WTC11 (cell line): Measurements from ENCODE around the gene GUCA2B. TPM values are rescaled to one million over a fixed set of nuclear protein-coding genes. Genes with fewer than 3 reads are reported as not detected.

ENCODE experiments used
- ATAC-seq: fragments of 200-7000 bp; cut with Tn5 transposase; 2 replicates; pipeline ENCODE4 v1.10.0; 2021; ENCODE audit warnings: mild to moderate bottlenecking, moderate library complexity
- CTCF ChIA-PET: fragments of 300-600 bp; sonication (Branson Sonifier 250); formaldehyde crosslinking; loops from one replicate; lab custom pipeline; 2021; ENCODE audit warnings: antibody characterized with exemption; lab: Charles Lee
- POLR2A ChIA-PET: fragments of 350-600 bp; sonication (Branson Sonifier 250); formaldehyde crosslinking; loops from one replicate; lab custom pipeline; 2021; ENCODE audit warnings: antibody characterized with exemption; lab: Charles Lee
- DNase-seq: peaks from one replicate; pipeline ENCODE4 v3.0.0; 2021; ENCODE audit warnings: low spot score
- H3K27ac Mint-ChIP-seq: 2 replicates; pipeline ENCODE4 v1.8.0; 2021; ENCODE audit warnings: mixed read lengths
- H3K27me3 Mint-ChIP-seq: 2 replicates; pipeline ENCODE4 v1.8.0; 2021; ENCODE audit warnings: low read depth, mild to moderate bottlenecking, moderate library complexity, mixed read lengths
- H3K36me3 Mint-ChIP-seq: 2 replicates; pipeline ENCODE4 v1.8.0; 2021; ENCODE audit warnings: mixed read lengths
- H3K4me1 Mint-ChIP-seq: 2 replicates; pipeline ENCODE4 v1.8.0; 2022; ENCODE audit warnings: mixed read lengths
- H3K4me3 Mint-ChIP-seq: 2 replicates; pipeline ENCODE4 v1.8.0; 2021; ENCODE audit warnings: mild to moderate bottlenecking, moderate library complexity, mixed read lengths
- H3K9me3 Mint-ChIP-seq: 2 replicates; pipeline ENCODE4 v1.8.0; 2021; ENCODE audit warnings: mixed read lengths
- ATF2 ChIP-seq: sonication (generic); formaldehyde crosslinking; IDR thresholded peaks from 2 replicates; pipeline ENCODE4 v1.8.1; 2022; ENCODE audit warnings: low read depth, missing genetic modification reagents, borderline replicate concordance
- CDX4 ChIP-seq: fragments of 250-450 bp; sonication (Bioruptor Pico); IDR thresholded peaks from 2 replicates; pipeline ENCODE4 v1.9.0; 2021; ENCODE audit warnings: moderate library complexity, mild to moderate bottlenecking, inconsistent platforms, borderline replicate concordance
- EMX1 ChIP-seq: fragments of 250-450 bp; sonication (Bioruptor Pico); IDR thresholded peaks from 2 replicates; pipeline ENCODE4 v1.8.0; 2021; ENCODE audit warnings: mild to moderate bottlenecking
- ESRRA ChIP-seq: sonication (generic); formaldehyde crosslinking; IDR thresholded peaks from 2 replicates; pipeline ENCODE4 v1.8.1; 2022; ENCODE audit warnings: mild to moderate bottlenecking, missing genetic modification reagents, borderline replicate concordance
- FOXK1 ChIP-seq: sonication (generic); formaldehyde crosslinking; IDR thresholded peaks from 2 replicates; pipeline ENCODE4 v1.8.0; 2022; ENCODE audit warnings: mild to moderate bottlenecking, moderate library complexity, missing genetic modification reagents
- FOXP1 ChIP-seq: sonication (generic); formaldehyde crosslinking; IDR thresholded peaks from 2 replicates; pipeline ENCODE4 v1.8.0; 2022; ENCODE audit warnings: missing genetic modification reagents, mild to moderate bottlenecking, moderate library complexity, borderline replicate concordance
- GTF2I ChIP-seq: fragments of 250-450 bp; sonication (Bioruptor Pico); conservative IDR thresholded peaks from 2 replicates; pipeline ENCODE4 v1.4.0; 2021; ENCODE audit warnings: mild to moderate bottlenecking
- NFE2L1 ChIP-seq: sonication (generic); formaldehyde crosslinking; IDR thresholded peaks from 2 replicates; pipeline ENCODE4 v1.8.1; 2023; ENCODE audit warnings: missing genetic modification reagents
- NR1H2 ChIP-seq: sonication (generic); formaldehyde crosslinking; IDR thresholded peaks from 2 replicates; pipeline ENCODE4 v1.9.0; 2021; ENCODE audit warnings: mild to moderate bottlenecking, moderate library complexity, missing genetic modification reagents
- RELA ChIP-seq: sonication (generic); formaldehyde crosslinking; IDR thresholded peaks from 2 replicates; pipeline ENCODE4 v1.8.1; 2022; ENCODE audit warnings: missing genetic modification reagents, mild to moderate bottlenecking, borderline replicate concordance
- SMAD3 ChIP-seq: sonication (generic); formaldehyde crosslinking; IDR thresholded peaks from 2 replicates; pipeline ENCODE4 v1.8.0; 2022; ENCODE audit warnings: missing genetic modification reagents, mild to moderate bottlenecking, borderline replicate concordance
- TEAD4 ChIP-seq: sonication (generic); formaldehyde crosslinking; IDR thresholded peaks from 2 replicates; pipeline ENCODE4 v1.8.0; 2022; ENCODE audit warnings: mild to moderate bottlenecking, missing genetic modification reagents
- TP53 ChIP-seq: sonication (generic); formaldehyde crosslinking; IDR thresholded peaks from 2 replicates; pipeline ENCODE4 v1.8.1; 2023; ENCODE audit warnings: mild to moderate bottlenecking, missing genetic modification reagents
- ZBTB43 ChIP-seq: sonication (generic); formaldehyde crosslinking; IDR thresholded peaks from 2 replicates; pipeline ENCODE4 v1.8.1; 2023; ENCODE audit warnings: mild to moderate bottlenecking, missing genetic modification reagents
- ZNF121 ChIP-seq: sonication (generic); formaldehyde crosslinking; IDR thresholded peaks from 2 replicates; pipeline ENCODE4 v1.8.0; 2023; ENCODE audit warnings: missing genetic modification reagents
- ZNF138 ChIP-seq: sonication (generic); formaldehyde crosslinking; conservative IDR thresholded peaks from 2 replicates; pipeline ENCODE4 v1.8.1; 2022; ENCODE audit warnings: mild to moderate bottlenecking, moderate library complexity, missing genetic modification reagents
- ZNF281 ChIP-seq: sonication (generic); formaldehyde crosslinking; IDR thresholded peaks from 2 replicates; pipeline ENCODE4 v1.8.0; 2023; ENCODE audit warnings: mild to moderate bottlenecking, missing genetic modification reagents
- ZNF416 ChIP-seq: fragments of 250-450 bp; sonication (Bioruptor Pico); IDR thresholded peaks from 2 replicates; pipeline ENCODE4 v1.9.0; 2021; ENCODE audit warnings: mild to moderate bottlenecking, inconsistent platforms
- ZNF532 ChIP-seq: fragments of 250-450 bp; sonication (Bioruptor Pico); IDR thresholded peaks from 2 replicates; pipeline ENCODE4 v1.9.0; 2021; ENCODE audit warnings: mild to moderate bottlenecking, borderline replicate concordance
- total RNA-seq: library from RNA; stranded (reverse); gene quantifications from 3 replicates; pipeline ENCODE4 v1.2.3, GENCODE V29; 2021
- TF ChIP-seq, protein P1 (sequence below): sonication (generic); formaldehyde crosslinking; IDR thresholded peaks from 2 replicates; pipeline ENCODE4 v1.8.0; 2022; ENCODE audit warnings: mild to moderate bottlenecking, missing genetic modification reagents
- TF ChIP-seq, protein P2 (sequence below): sonication (generic); formaldehyde crosslinking; IDR thresholded peaks from 2 replicates; pipeline ENCODE4 v1.8.0; 2022; ENCODE audit warnings: mild to moderate bottlenecking, missing genetic modification reagents

Gene GUCA2B
- total RNA-seq, 1 experiment from 2014 or later, result not detected

- TF ChIP-seq FOXP1 (CRISPR knock-in tag) (no peak), ATF2 (no peak), ZNF532 (CRISPR knock-in tag) (no peak), SMAD3 (CRISPR knock-in tag) (no peak), FOXK1 (CRISPR knock-in tag) (no peak), ZNF416 (no peak)
Observed at GRCh38 chr1:42133390-42133789, 19.8 kb upstream of the GUCA2B start (continued).

DNA sequence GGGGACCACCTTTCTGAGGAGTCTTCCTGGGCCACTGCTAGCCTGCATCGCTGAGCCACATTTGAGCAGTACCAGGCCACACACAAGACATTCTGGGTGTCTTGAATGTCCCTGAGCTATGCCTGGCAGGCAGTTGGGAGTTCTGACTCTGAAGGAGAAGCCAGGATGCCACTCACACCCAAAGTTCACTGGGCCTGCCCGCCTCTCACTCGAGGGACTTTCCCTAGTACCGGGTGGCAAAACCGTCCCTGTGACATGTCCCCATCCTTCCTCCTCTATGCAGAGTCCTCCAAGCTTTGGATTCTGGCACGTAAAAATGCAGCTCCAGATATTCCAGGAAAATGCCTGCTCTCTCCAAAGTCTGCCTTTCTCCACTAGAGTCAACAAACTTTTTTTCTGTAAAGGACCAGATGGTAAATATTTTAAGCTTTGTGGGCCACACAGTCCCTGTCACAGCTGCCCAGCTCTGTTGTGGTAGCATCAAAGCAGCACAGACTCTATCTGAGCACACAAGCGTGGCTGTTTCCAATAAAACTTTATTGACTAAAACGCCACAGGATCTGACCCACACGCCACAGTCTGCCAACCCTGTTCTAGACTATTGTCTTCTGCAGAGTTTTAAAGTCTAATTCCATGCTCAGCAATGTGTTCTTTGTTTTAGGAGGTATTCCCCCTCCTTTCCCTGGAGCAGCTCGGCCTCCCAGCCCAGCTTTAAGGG is 19.2 kb upstream of the GUCA2B start:
- Mint-ChIP-seq H3K27ac (no peak overlapping the region), H3K9me3 (peaks cover 6% of the 10 kb centered on the region), H3K36me3 (no peaks in the 10 kb centered on the region), H3K4me3 (no peak overlapping the region), H3K4me1 (peaks cover 6% of the 10 kb centered on the region; the same call in 1 of the 2 replicates), H3K27me3 (no peaks in the 10 kb centered on the region; the same call in 1 of the 2 replicates)
- DNase-seq (no peak), ATAC-seq (no peak)
- ChIA-PET POLR2A (no interaction called here), CTCF (interaction anchor here (1.6 kb wide), 1 partner anchor 13 kb away, joined by 4 read pairs; no protein-coding TSS in a partner anchor)
- no peak for TF ChIP-seq RELA (CRISPR knock-in tag)
- no peak for TF ChIP-seq ZNF138 (CRISPR knock-in tag)
- no peak for TF ChIP-seq ZNF281 (CRISPR knock-in tag)
- no peak for TF ChIP-seq TEAD4 (CRISPR knock-in tag)
- no peak for TF ChIP-seq ZBTB43 (CRISPR knock-in tag)
- no peak for TF ChIP-seq ATF2
- TF ChIP-seq, protein P1, sequence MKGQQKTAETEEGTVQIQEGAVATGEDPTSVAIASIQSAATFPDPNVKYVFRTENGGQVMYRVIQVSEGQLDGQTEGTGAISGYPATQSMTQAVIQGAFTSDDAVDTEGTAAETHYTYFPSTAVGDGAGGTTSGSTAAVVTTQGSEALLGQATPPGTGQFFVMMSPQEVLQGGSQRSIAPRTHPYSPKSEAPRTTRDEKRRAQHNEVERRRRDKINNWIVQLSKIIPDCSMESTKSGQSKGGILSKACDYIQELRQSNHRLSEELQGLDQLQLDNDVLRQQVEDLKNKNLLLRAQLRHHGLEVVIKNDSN (CRISPR knock-in tag), result no peak
- TF ChIP-seq GTF2I, result no peak
- no peak for TF ChIP-seq NFE2L1 (CRISPR knock-in tag)
- no peak for TF ChIP-seq TP53
- no peak for TF ChIP-seq CDX4 (CRISPR knock-in tag)
- TF ChIP-seq ZNF121 (CRISPR knock-in tag), result no peak
- no peak for TF ChIP-seq NR1H2 (CRISPR knock-in tag)
- TF ChIP-seq ESRRA (CRISPR knock-in tag), result no peak
- no peak for TF ChIP-seq EMX1 (CRISPR knock-in tag)
- TF ChIP-seq, protein P2, sequence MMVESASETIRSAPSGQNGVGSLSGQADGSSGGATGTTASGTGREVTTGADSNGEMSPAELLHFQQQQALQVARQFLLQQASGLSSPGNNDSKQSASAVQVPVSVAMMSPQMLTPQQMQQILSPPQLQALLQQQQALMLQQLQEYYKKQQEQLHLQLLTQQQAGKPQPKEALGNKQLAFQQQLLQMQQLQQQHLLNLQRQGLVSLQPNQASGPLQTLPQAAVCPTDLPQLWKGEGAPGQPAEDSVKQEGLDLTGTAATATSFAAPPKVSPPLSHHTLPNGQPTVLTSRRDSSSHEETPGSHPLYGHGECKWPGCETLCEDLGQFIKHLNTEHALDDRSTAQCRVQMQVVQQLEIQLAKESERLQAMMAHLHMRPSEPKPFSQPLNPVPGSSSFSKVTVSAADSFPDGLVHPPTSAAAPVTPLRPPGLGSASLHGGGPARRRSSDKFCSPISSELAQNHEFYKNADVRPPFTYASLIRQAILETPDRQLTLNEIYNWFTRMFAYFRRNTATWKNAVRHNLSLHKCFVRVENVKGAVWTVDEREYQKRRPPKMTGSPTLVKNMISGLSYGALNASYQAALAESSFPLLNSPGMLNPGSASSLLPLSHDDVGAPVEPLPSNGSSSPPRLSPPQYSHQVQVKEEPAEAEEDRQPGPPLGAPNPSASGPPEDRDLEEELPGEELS (CRISPR knock-in tag), result no peak
